HepG2 (cell line): ENCODE measurements around the gene M1AP. TPM values are rescaled to one million over a fixed set of nuclear protein-coding genes. Genes with fewer than 3 reads are reported as not detected.
A peak's percentile ranks its signal among the peaks of the same experiment; 100 is the strongest.

Experiments
- EP300 ChIP-seq, 3 experiments: sonication (generic) in 1 of 3; formaldehyde crosslinking in 1 of 3; IDR thresholded peaks; 2 replicates each; pipeline versions ENCODE4 v1.5.1 to v1.6.1; 2011 to 2020; ENCODE audit warnings: low read depth in 2 of 3, low read length in 2 of 3, borderline replicate concordance in 1 of 3, improper control_type of control experiment in 1 of 3, mild to moderate bottlenecking in 1 of 3, missing genetic modification reagents in 1 of 3, moderate library complexity in 1 of 3
- ETV6 ChIP-seq: sonication (generic); formaldehyde crosslinking; conservative IDR thresholded peaks from 2 replicates; pipeline ENCODE4 v1.4.0; 2020; ENCODE audit warnings: missing genetic modification reagents
- FOXP1 ChIP-seq, 2 experiments: fragments of 450-650 bp in 1 of 2; IDR thresholded peaks; 2 replicates each; pipeline ENCODE4 v1.6.1; 2017 to 2018; ENCODE audit warnings: antibody characterized with exemption in 1 of 2
- HOMEZ ChIP-seq: IDR thresholded peaks from 2 replicates; pipeline ENCODE4 v1.6.1; 2016; ENCODE audit warnings: low read depth
- HOXA5 ChIP-seq: sonication (generic); formaldehyde crosslinking; IDR thresholded peaks from 2 replicates; pipeline ENCODE4 v1.4.0; 2020; ENCODE audit warnings: missing genetic modification reagents
- IKZF1 ChIP-seq: fragments of 450-650 bp; IDR thresholded peaks from 2 replicates; pipeline ENCODE4 v1.7.1; 2016
- MLX ChIP-seq: IDR thresholded peaks from 2 replicates; pipeline ENCODE4 v1.6.1; 2016
- MYNN ChIP-seq: sonication (generic); formaldehyde crosslinking; IDR thresholded peaks from 2 replicates; pipeline ENCODE4 v1.4.0; 2020; ENCODE audit warnings: mild to moderate bottlenecking, low read depth, missing genetic modification reagents
- RFX3 ChIP-seq: IDR thresholded peaks from 2 replicates; pipeline ENCODE4 v1.6.1; 2016; ENCODE audit warnings: missing biosample characterization, missing genetic modification reagents
- TAF15 ChIP-seq: fragments of 200-400 bp; formaldehyde crosslinking; IDR thresholded peaks from one replicate; pipeline ENCODE4 v1.6.1; 2018; ENCODE audit warnings: mild to moderate bottlenecking, low read depth, low read length; ENCODE audit not compliant: poor library complexity, severe bottlenecking
- TP53 ChIP-seq: sonication (generic); formaldehyde crosslinking; conservative IDR thresholded peaks from 2 replicates; pipeline ENCODE4 v1.4.0; 2020; ENCODE audit warnings: missing genetic modification reagents
- ZMAT5 ChIP-seq: sonication (generic); formaldehyde crosslinking; IDR thresholded peaks from 2 replicates; pipeline ENCODE4 v1.5.0; 2020; ENCODE audit warnings: mild to moderate bottlenecking, low read depth, missing genetic modification reagents, borderline replicate concordance
- ZNF232 ChIP-seq: sonication (generic); formaldehyde crosslinking; IDR thresholded peaks from 2 replicates; pipeline ENCODE4 v1.4.0; 2020; ENCODE audit warnings: missing genetic modification reagents, borderline replicate concordance
- ZNF407 ChIP-seq: sonication (generic); formaldehyde crosslinking; IDR thresholded peaks from one replicate; pipeline ENCODE4 v1.5.1; 2020; ENCODE audit warnings: mild to moderate bottlenecking, missing genetic modification reagents; ENCODE audit errors: not compliant biosample characterization
- polyA plus RNA-seq, 8 experiments: library from polyadenylated mRNA; depleted of rRNA in 3 of 8; stranded (reverse) in 7 of 8; unstranded in 1 of 8; fragments of >200 nt; fragmentation: Illumina TruSeq in 4 of 8; extraction: Trizol in 4 of 8; gene quantifications; 2 replicates each; pipeline versions ENCODE4 v1.2.1 to v1.2.3, GENCODE V29; 2011 to 2016; ENCODE audit warnings: low read depth in 4 of 8, missing spikeins in 1 of 8, mixed read lengths in 1 of 8; ENCODE audit not compliant: insufficient read depth in 1 of 8
- total RNA-seq, 5 experiments: library from RNA; depleted of rRNA; stranded (reverse); fragments of >200 nt; fragmentation: Illumina TruSeq; extraction: Trizol; gene quantifications; 2 replicates each; pipeline ENCODE4 v1.2.3, GENCODE V29; 2016; ENCODE audit warnings: low read depth in 1 of 5

Gene M1AP
- total and polyA plus RNA-seq, 2 of the 13 experiments (the other 11 are each of a cell fraction or from before 2014, with no cell fraction given): not detected

- TF ChIP-seq HOMEZ (CRISPR knock-in tag) (no peak; the same call in 1 of the 2 replicates), FOXP1 (IDR thresholded peaks at IDR 0.05) (no peak), FOXP1 (CRISPR knock-in tag; IDR thresholded peaks at IDR 0.05) (no peak), ZNF407 (CRISPR knock-in tag) (peak; percentile 44), ZMAT5 (CRISPR knock-in tag) (no peak), TAF15 (no peak), TP53 (0 out of 2 replicates have a peak, but pooled peaks have one; percentile 84), EP300 (IDR thresholded peaks at IDR 0.05; ENCODE audit: low read depth in 2 of 2, low read length in 2 of 2) (peak; percentile 58 to 73; a peak in 2 of 4 replicates), EP300 (CRISPR knock-in tag; IDR thresholded peaks at IDR 0.05; ENCODE audit: borderline replicate concordance) (no peak), MLX (CRISPR knock-in tag) (peak; percentile 14; the same call in 1 of the 2 replicates), ETV6 (peak; percentile 93; the same call in 1 of the 2 replicates), ZNF232 (CRISPR knock-in tag) (no peak), IKZF1 (no peak), HOXA5 (CRISPR knock-in tag) (peak; percentile 84), RFX3 (CRISPR knock-in tag) (no peak), MYNN (CRISPR knock-in tag) (0 out of 2 replicates have a peak, but pooled peaks have one; percentile 73)
Observed at GRCh38 chr2:74529357-74530238, 118.5 kb downstream of the M1AP start, which contains the start of the genes AUP1 and HTRA2 (continued).
